NCI-H187 treated with DMSO at 0.1 percent for 48 hours (cell line): ENCODE data around the gene ZFHX3.

Source experiments
- DNase-seq: peaks from one replicate; lab custom pipeline; 2025; lab: John Stamatoyannopoulos, UW

The ZFHX3 gene

GRCh38 chr16:73067671-73068540, 20.0 kb upstream of the ZFHX3 start:
- DNase-seq: no peak

- DNase-seq: no peak
These were observed 19.2 kb upstream of the ZFHX3 start for GRCh38 chr16:73066927-73067670.

GRCh38 chr16:73066331-73066926, 18.5 kb upstream of the ZFHX3 start:
- DNase-seq: no peak

- no peak for DNase-seq
These were observed 17.9 kb upstream of the ZFHX3 start for GRCh38 chr16:73065632-73066330.

- no peak for DNase-seq
These were observed 17.1 kb upstream of the ZFHX3 start for GRCh38 chr16:73064994-73065545.

- no peak for DNase-seq
These were observed 16.5 kb upstream of the ZFHX3 start for GRCh38 chr16:73064212-73064993.

- no peak for DNase-seq
These were observed 15.9 kb upstream of the ZFHX3 start for GRCh38 chr16:73063854-73064211.

GRCh38 chr16:73062743-73063733, 15.1 kb upstream of the ZFHX3 start:
- DNase-seq: no peak

GRCh38 chr16:73062001-73062616, 14.2 kb upstream of the ZFHX3 start:
- DNase-seq: no peak

- no peak for DNase-seq
These were observed 13.1 kb upstream of the ZFHX3 start for GRCh38 chr16:73060892-73061490.

- DNase-seq: no peak
These were observed 12.1 kb upstream of the ZFHX3 start for GRCh38 chr16:73059779-73060615.

GRCh38 chr16:73058616-73059409, 10.9 kb upstream of the ZFHX3 start:
- DNase-seq: no peak

GRCh38 chr16:73058221-73058615, 10.3 kb upstream of the ZFHX3 start:
- DNase-seq: no peak

- no peak for DNase-seq
These were observed 9.6 kb upstream of the ZFHX3 start for GRCh38 chr16:73057291-73058210.

GRCh38 chr16:73056921-73057290, 9.0 kb upstream of the ZFHX3 start:
- no peak for DNase-seq

- no peak for DNase-seq
These were observed 8.5 kb upstream of the ZFHX3 start for GRCh38 chr16:73056448-73056847.
